IMR-90 (cell line): ENCODE data around the gene HAO2. TPM values are rescaled to one million over a fixed set of nuclear protein-coding genes. Genes with fewer than 3 reads are reported as not detected.

Experiments
- ATAC-seq: fragments of 200-7000 bp; cut with Tn5 transposase; 2 replicates; pipeline ENCODE4 v1.9.1; 2020; ENCODE audit warnings: low read depth, mild to moderate bottlenecking, moderate library complexity
- BruUV-seq: library from RNA; stranded (reverse); fragments of 400-500 nt; replicated peaks from 2 replicates; lab custom pipeline; 2021; lab: Mats Ljungman, UMichigan
- CTCF ChIA-PET: fragments of 300-600 bp; formaldehyde crosslinking; extraction: SDS; loops from one replicate; lab custom pipeline; 2021; ENCODE audit warnings: antibody characterized with exemption; lab: Yijun Ruan, JAX
- POLR2A ChIA-PET: fragments of 300-600 bp; sonication (Branson Sonifier 250); formaldehyde crosslinking; loops from one replicate; lab custom pipeline; 2022; ENCODE audit warnings: antibody characterized with exemption; ENCODE audit not compliant: unreplicated experiment; lab: Charles Lee
- DNase-seq: peaks from one replicate; pipeline ENCODE4 v3.0.0; 2013
- H2AFZ ChIP-seq: replicated peaks from 2 replicates; pipeline ENCODE3; 2013; ENCODE audit warnings: low read length, mild to moderate bottlenecking; ENCODE audit not compliant: poor library complexity
- H2AK5ac ChIP-seq: 2 replicates; pipeline ENCODE4 v1.6.1; 2013; ENCODE audit warnings: low read depth, low read length, inconsistent platforms
- H2AK9ac ChIP-seq: replicated peaks from 2 replicates; pipeline ENCODE3; 2013; ENCODE audit warnings: mild to moderate bottlenecking, low read depth, low read length, moderate library complexity; ENCODE audit not compliant: poor library complexity
- H2BK120ac ChIP-seq: 2 replicates; pipeline ENCODE4 v1.6.1; 2013; ENCODE audit warnings: low read depth, low read length, inconsistent platforms
- H2BK15ac ChIP-seq: 3 replicates; pipeline ENCODE4 v1.6.1; 2013; ENCODE audit warnings: low read depth, low read length, inconsistent platforms
- H2BK20ac ChIP-seq: 2 replicates; pipeline ENCODE4 v1.6.1; 2013; ENCODE audit warnings: low read depth, mild to moderate bottlenecking, inconsistent platforms, low read length, moderate library complexity
- H2BK5ac ChIP-seq: 2 replicates; pipeline ENCODE4 v1.6.1; 2013; ENCODE audit warnings: mild to moderate bottlenecking, low read depth, low read length, inconsistent platforms; ENCODE audit not compliant: poor library complexity, severe bottlenecking
- H3K14ac ChIP-seq: replicated peaks from 2 replicates; pipeline ENCODE4 v1.6.1; 2013; ENCODE audit warnings: low read depth, low read length, inconsistent platforms
- H3K18ac ChIP-seq: 2 replicates; pipeline ENCODE4 v1.6.1; 2013; ENCODE audit warnings: low read depth, low read length, control low read depth
- H3K23ac ChIP-seq: 2 replicates; pipeline ENCODE4 v1.6.1; 2013; ENCODE audit warnings: low read depth, low read length, inconsistent platforms
- H3K27ac ChIP-seq: 2 replicates; pipeline ENCODE4 v1.5.1; 2013; ENCODE audit warnings: mild to moderate bottlenecking, control low read depth, low read length; ENCODE audit not compliant: insufficient read depth
- H3K27me3 ChIP-seq: 2 replicates; pipeline ENCODE4 v1.6.1; 2013; ENCODE audit warnings: low read length; ENCODE audit not compliant: control insufficient read depth, insufficient read depth
- H3K36me3 ChIP-seq: 2 replicates; pipeline ENCODE4 v1.6.1; 2013; ENCODE audit warnings: low read length, mixed read lengths; ENCODE audit not compliant: control insufficient read depth, insufficient read depth
- H3K4ac ChIP-seq: 2 replicates; pipeline ENCODE4 v1.6.1; 2013; ENCODE audit warnings: low read depth, low read length, inconsistent platforms
- H3K4me1 ChIP-seq: 2 replicates; pipeline ENCODE4 v1.6.1; 2013; ENCODE audit warnings: low read length, mixed read lengths; ENCODE audit not compliant: control insufficient read depth, insufficient read depth
- H3K4me2 ChIP-seq: 2 replicates; pipeline ENCODE4 v1.6.1; 2013; ENCODE audit warnings: low read depth, mild to moderate bottlenecking, control low read depth, low read length, moderate library complexity
- H3K4me3 ChIP-seq: 2 replicates; pipeline ENCODE4 v1.5.1; 2013; ENCODE audit warnings: low read depth, mild to moderate bottlenecking, control low read depth, low read length, moderate library complexity; ENCODE audit not compliant: insufficient read depth
- H3K56ac ChIP-seq: 2 replicates; pipeline ENCODE4 v1.6.1; 2013; ENCODE audit warnings: low read length, inconsistent platforms; ENCODE audit not compliant: insufficient read depth; ENCODE audit errors: extremely low read depth
- H3K79me1 ChIP-seq, 2 experiments: 2 replicates each; pipeline ENCODE4 v1.6.1; 2013; ENCODE audit warnings: low read length in 2 of 2, inconsistent platforms in 1 of 2, low read depth in 1 of 2
- H3K9ac ChIP-seq: 2 replicates; pipeline ENCODE4 v1.6.1; 2013; ENCODE audit warnings: low read depth, low read length, control low read depth
- H3K9me1 ChIP-seq: 2 replicates; pipeline ENCODE4 v1.6.1; 2013; ENCODE audit warnings: low read length, inconsistent platforms; ENCODE audit not compliant: insufficient read depth
- H3K9me3 ChIP-seq: 2 replicates; pipeline ENCODE4 v1.6.1; 2013; ENCODE audit warnings: low read length; ENCODE audit not compliant: control insufficient read depth, insufficient read depth
- H4K20me1 ChIP-seq: 2 replicates; pipeline ENCODE4 v1.6.1; 2013; ENCODE audit warnings: low read length, inconsistent platforms; ENCODE audit not compliant: insufficient read depth
- H4K5ac ChIP-seq: 2 replicates; pipeline ENCODE4 v1.6.1; 2013; ENCODE audit warnings: mild to moderate bottlenecking, low read depth, low read length, control low read depth
- H4K8ac ChIP-seq, 2 experiments: 2 replicates each; pipeline ENCODE4 v1.6.1; 2013; ENCODE audit warnings: low read depth in 2 of 2, low read length in 2 of 2, control low read depth in 1 of 2, inconsistent platforms in 1 of 2
- H4K91ac ChIP-seq: 2 replicates; pipeline ENCODE4 v1.6.1; 2013; ENCODE audit warnings: low read depth, low read length, inconsistent platforms; ENCODE audit not compliant: insufficient read depth
- BHLHE40 ChIP-seq: fragments of 150-350 bp; IDR thresholded peaks from 2 replicates; pipeline ENCODE4 v1.6.1; 2016; ENCODE audit warnings: mild to moderate bottlenecking, low read depth, low read length
- CEBPB ChIP-seq: IDR thresholded peaks from 2 replicates; pipeline ENCODE4 v1.6.1; 2012; ENCODE audit warnings: low read depth, low read length, improper control_type of control experiment
- CTCF ChIP-seq: conservative IDR thresholded peaks from 2 replicates; pipeline ENCODE4 v1.5.1; 2012; ENCODE audit warnings: mild to moderate bottlenecking, low read depth, low read length, improper control_type of control experiment
- ELK1 ChIP-seq: fragments of 150-350 bp; IDR thresholded peaks from 2 replicates; pipeline ENCODE4 v1.6.1; 2016; ENCODE audit warnings: low read depth, mild to moderate bottlenecking, low read length, moderate library complexity, borderline replicate concordance
- FOS ChIP-seq: fragments of 150-350 bp; IDR thresholded peaks from 2 replicates; pipeline ENCODE4 v1.6.1; 2016; ENCODE audit warnings: low read depth, low read length
- MAFK ChIP-seq: IDR thresholded peaks from 2 replicates; pipeline ENCODE4 v1.6.1; 2012; ENCODE audit warnings: low read depth, low read length, improper control_type of control experiment
- MAZ ChIP-seq: IDR thresholded peaks from 2 replicates; pipeline ENCODE4 v1.6.1; 2012; ENCODE audit warnings: low read depth, mild to moderate bottlenecking, low read length, improper control_type of control experiment, moderate library complexity, borderline replicate concordance
- MXI1 ChIP-seq: IDR thresholded peaks from 2 replicates; pipeline ENCODE4 v1.6.1; 2012; ENCODE audit warnings: low read depth, mild to moderate bottlenecking, low read length, moderate library complexity, borderline replicate concordance
- NFE2L2 ChIP-seq: fragments of 150-350 bp; IDR thresholded peaks from 2 replicates; pipeline ENCODE4 v1.6.1; 2016; ENCODE audit warnings: low read depth, mild to moderate bottlenecking, low read length
- POLR2A ChIP-seq: IDR thresholded peaks from 2 replicates; pipeline ENCODE4 v1.6.1; 2012; ENCODE audit warnings: mild to moderate bottlenecking, low read depth, low read length
- RAD21 ChIP-seq: IDR thresholded peaks from 2 replicates; pipeline ENCODE4 v1.6.1; 2012; ENCODE audit warnings: low read length, improper control_type of control experiment
- RCOR1 ChIP-seq: IDR thresholded peaks from 2 replicates; pipeline ENCODE4 v1.6.1; 2012; ENCODE audit warnings: mild to moderate bottlenecking, low read length, improper control_type of control experiment; ENCODE audit not compliant: insufficient replicate concordance
- RFX5 ChIP-seq: IDR thresholded peaks from 2 replicates; pipeline ENCODE4 v1.8.0; 2012; ENCODE audit warnings: low read depth, mild to moderate bottlenecking, low read length, moderate library complexity
- SMC3 ChIP-seq: fragments of 150-350 bp; IDR thresholded peaks from 2 replicates; pipeline ENCODE4 v1.6.1; 2016; ENCODE audit warnings: low read depth, mild to moderate bottlenecking, antibody characterized with exemption, low read length, moderate library complexity
- USF2 ChIP-seq: fragments of 150-350 bp; IDR thresholded peaks from 2 replicates; pipeline ENCODE4 v1.6.1; 2017; ENCODE audit warnings: mild to moderate bottlenecking, antibody characterized with exemption, low read length, low read depth
- WGBS, 2 experiments: methylation state at CpG; one replicate each; pipeline versions ENCODE4 v1.1.5 to v1.1.7; 2013; ENCODE audit warnings: missing lambda C conversion rate in 2 of 2; ENCODE audit not compliant: insufficient read length in 1 of 2; ENCODE audit errors: extremely low coverage in 2 of 2; 5-methylcytosine and 5-hydroxymethylcytosine counted together
- dilution Hi-C: fragments of 300-500 bp; cut with HindIII; formaldehyde crosslinking; loops from one replicate; pipeline ENCODE4 v1.14.3; 2018; ENCODE audit warnings: low sequenced_read_pairs; ENCODE audit not compliant: unreplicated experiment
- in situ Hi-C: fragments of 300-500 bp; cut with MboI; formaldehyde crosslinking; loops from 3 replicates; pipeline ENCODE4 v1.14.3; 2019; ENCODE audit warnings: low sequenced_read_pairs, inconsistent platforms, mixed read lengths
- intact Hi-C: fragments of 100-400 bp; cut with micrococcal nuclease; formaldehyde crosslinking; loops from 2 replicates; pipeline ENCODE4 v1.10.0; 2022
- polyA plus RNA-seq, 3 experiments: library from polyadenylated mRNA; depleted of rRNA; stranded (reverse); fragments of >200 nt; gene quantifications; 2 replicates each; pipeline ENCODE4 v1.2.3, GENCODE V29; 2012; ENCODE audit warnings: low replicate concordance in 1 of 3
- total RNA-seq: library from RNA; depleted of rRNA; stranded (reverse); fragments of >200 nt; gene quantifications from 2 replicates; pipeline ENCODE4 v1.2.3, GENCODE V29; 2012

HAO2 gene
- total and polyA plus RNA-seq, 2 of the 4 experiments (the other 2 are of a cell fraction) = not detected

GRCh38 chr1:119347858-119348257, 20.7 kb upstream of the HAO2 start:
- no peak overlapping the region for H2AK9ac ChIP-seq
- H3K36me3 ChIP-seq = no peaks in the 10 kb centered on the region
- ChIA-PET CTCF (no interaction called here), POLR2A (interaction anchor here (0.6 kb wide), 1 partner anchor 890 kb away, joined by 3 read pairs; no protein-coding TSS in a partner anchor)
- no peak overlapping the region for H3K14ac ChIP-seq
- no peaks in the 10 kb centered on the region for H3K27me3 ChIP-seq
- no peaks in the 10 kb centered on the region for H4K20me1 ChIP-seq
- no peak overlapping the region for H2BK5ac ChIP-seq
- in situ Hi-C loops (no loop called here), dilution Hi-C loops (no loop called here), intact Hi-C loops (no loop called here)
- H4K5ac ChIP-seq = no peak overlapping the region
- no peaks in the 10 kb centered on the region for H3K9me3 ChIP-seq
- no peaks in the 10 kb centered on the region for H3K4me1 ChIP-seq
- TF ChIP-seq NFE2L2 (no peak), FOS (no peak), RAD21 (no peak), USF2 (no peak), RCOR1 (no peak), SMC3 (no peak), MXI1 (no peak), CEBPB (no peak), ELK1 (no peak), MAFK (no peak), BHLHE40 (no peak), CTCF (no peak), RFX5 (no peak), MAZ (no peak), POLR2A (no peak)
- no peak overlapping the region for H2BK20ac ChIP-seq
- DNase-seq (no peak), ATAC-seq (no peak)
- H3K79me1 ChIP-seq = no peaks in the 10 kb centered on the region
- BruUV-seq = no TSS peak
- no peak overlapping the region for H4K91ac ChIP-seq
- no peak overlapping the region for H2AFZ ChIP-seq
- no peak overlapping the region for H3K27ac ChIP-seq
- no peak overlapping the region for H2BK120ac ChIP-seq
- H3K4me3 ChIP-seq = no peak overlapping the region
- H3K56ac ChIP-seq = no peak overlapping the region
- no peak overlapping the region for H3K4ac ChIP-seq
- H3K9ac ChIP-seq = no peak overlapping the region
- H4K8ac ChIP-seq = no peak overlapping the region
- no peak overlapping the region for H3K18ac ChIP-seq
- H3K4me2 ChIP-seq = no peak overlapping the region
- no CpG with 5 or more reads among the region's 1 CpG for WGBS, 2 experiments
- no peak overlapping the region for H3K23ac ChIP-seq
- H2BK15ac ChIP-seq = no peak overlapping the region
- no peak overlapping the region for H2AK5ac ChIP-seq
- H3K9me1 ChIP-seq = no peaks in the 10 kb centered on the region
